Stimulated activated naive CD4-positive, alpha-beta T cell treated with Interleukin-2 at 50 U/mL for 16 hours (primary cell): ENCODE measurements around the gene DNAAF5.

Source experiments
- DNase-seq: peaks from one replicate; lab custom pipeline; 2025; lab: John Stamatoyannopoulos, UW

Gene DNAAF5

DNA sequence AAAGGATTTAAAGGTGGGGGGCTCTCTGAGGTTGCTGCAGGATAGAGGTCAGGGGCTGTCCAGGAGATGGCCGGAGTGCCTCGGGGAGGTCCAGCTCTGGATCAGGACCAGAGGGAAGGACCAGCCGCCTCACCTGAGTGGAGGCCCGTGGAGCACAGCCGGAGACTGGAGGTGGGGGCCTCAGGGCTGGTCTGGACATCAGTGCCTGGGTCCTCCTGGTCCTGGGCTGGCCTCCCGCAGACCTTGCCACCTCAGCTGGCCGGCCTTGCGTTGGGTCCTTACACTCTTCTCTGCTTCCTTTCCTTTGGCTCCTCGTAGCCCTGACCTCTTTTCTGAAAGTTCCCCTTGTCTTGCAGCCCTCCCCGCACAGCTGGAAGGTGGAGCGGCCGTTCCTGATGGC lies 107.8 kb downstream of the DNAAF5 start:
- DNase-seq, result no peak

DNA sequence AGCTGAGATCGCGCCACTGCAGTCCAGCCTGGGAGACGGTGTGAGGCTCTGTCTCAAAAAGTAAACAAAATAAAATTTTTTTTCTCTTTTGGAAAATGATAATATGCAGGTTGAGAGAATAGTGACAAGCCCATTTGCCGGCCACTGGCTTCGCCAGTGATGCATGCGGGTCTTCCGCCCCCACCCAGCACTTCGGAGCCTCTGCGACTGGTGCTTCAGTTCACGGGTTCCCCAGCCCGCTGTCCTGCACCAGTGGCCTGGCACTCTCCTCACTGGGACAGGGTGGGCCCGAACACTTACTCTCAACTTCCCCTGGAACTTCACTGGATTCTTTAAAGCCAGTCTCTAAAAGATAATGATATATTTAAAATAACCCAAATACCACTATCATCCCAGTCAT lies 108.5 kb downstream of the DNAAF5 start:
- DNase-seq, result no peak

DNA sequence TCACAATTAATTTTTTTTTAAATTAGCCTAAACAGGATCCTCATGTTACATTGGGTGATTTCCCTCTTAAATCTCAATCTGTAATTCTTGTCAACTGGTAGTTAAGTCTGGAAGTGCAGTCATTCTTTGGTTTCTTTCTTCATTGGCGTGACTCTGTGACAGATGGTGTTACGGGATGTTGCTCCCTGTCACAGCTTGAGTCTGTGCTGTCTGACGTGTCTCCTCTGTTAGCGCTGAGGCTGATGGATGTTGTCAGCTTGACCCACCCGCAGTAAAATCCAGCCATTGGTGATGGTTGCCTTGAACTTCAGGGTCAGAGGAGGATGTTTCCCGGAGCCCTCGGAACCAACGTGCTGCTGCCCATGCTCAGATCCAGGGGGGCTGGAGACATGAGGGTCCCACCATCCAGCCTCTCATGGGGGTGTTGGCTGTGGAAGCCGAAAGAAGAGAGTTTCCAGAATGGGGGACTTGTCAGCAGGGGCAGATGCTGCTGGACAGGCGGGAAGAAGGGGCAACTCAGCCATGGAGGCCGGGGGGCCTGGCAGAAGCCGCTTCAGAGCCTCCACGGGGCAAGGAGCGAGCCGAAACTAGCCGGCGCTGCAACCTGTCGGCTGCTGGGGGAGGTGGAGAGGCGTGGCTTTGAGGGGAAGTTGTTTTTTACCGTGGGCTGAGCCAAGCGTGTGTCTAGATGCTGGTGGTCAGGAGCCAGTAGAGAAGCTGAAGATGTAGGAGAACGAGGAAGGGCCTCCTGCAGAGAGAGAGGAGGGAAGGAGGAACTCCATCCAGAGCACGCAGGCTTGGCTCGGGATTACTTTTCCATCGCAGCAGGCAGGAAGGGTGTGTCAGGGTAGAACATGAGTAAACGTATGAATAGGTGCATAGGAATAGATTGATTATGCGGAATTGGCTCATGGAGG lies 109.2 kb downstream of the DNAAF5 start:
- no peak for DNase-seq
